Measurements from ENCODE around the gene UVRAG.

GRCh38 chr11:75822541-75822940 lies 7.5 kb downstream of the UVRAG start:
- TF ChIP-seq EZH2phosphoT487 (conservative IDR thresholded peaks at IDR 0.05; ENCODE audit: low read length) (no peak), CTCF (IDR thresholded peaks at IDR 0.05; ENCODE audit: insufficient read depth, low read length, poor library complexity, severe bottlenecking) (no peak)
